MM.1S (cell line): ENCODE results near the gene ZC2HC1B.

ENCODE experiments used
- CTCF ChIP-seq: fragments of 300-600 bp; sonication (generic); IDR thresholded peaks from 2 replicates; pipeline ENCODE4 v1.5.1; 2016; ENCODE audit warnings: antibody characterized with exemption, low read length, mixed read lengths
- EZH2 ChIP-seq: fragments of 300-600 bp; sonication (generic); optimal IDR thresholded peaks from 2 replicates; pipeline ENCODE3; 2017; ENCODE audit warnings: low read depth, mild to moderate bottlenecking, antibody characterized with exemption, low read length, mixed read lengths
- EZH2phosphoT487 ChIP-seq: fragments of 300-600 bp; sonication (generic); IDR thresholded peaks from 2 replicates; pipeline ENCODE4 v1.6.1; 2018; ENCODE audit warnings: antibody characterized with exemption, low read length

DNA sequence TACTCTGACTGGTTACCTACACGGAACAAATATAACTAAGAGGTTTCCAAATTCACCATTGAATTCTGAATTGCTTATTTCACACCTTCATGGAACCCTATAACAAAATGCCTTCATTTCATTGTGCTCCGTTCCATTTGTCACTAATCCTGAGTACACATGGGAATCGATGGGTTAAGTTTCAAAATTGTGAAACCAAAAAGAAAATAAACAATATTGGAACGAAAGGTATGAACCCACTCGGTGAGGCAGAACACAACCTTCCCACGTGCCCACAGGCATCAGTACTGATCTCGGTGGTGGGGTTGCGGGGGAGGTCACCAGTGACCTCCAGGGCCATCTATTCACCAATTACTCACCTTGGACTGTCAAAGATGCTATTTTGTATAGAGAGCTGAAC lies 109.8 kb downstream of the ZC2HC1B start:
- no peak for TF ChIP-seq CTCF
- no peak for TF ChIP-seq EZH2phosphoT487
- TF ChIP-seq EZH2 = no peak
